D721Med (cell line): ENCODE measurements around the gene SFMBT2.

Experiments
- DNase-seq: peaks from one replicate; pipeline ENCODE4 v3.0.0; 2011; ENCODE audit warnings: low spot score; ENCODE audit not compliant: insufficient read length
- FAIRE-seq: peaks from 2 replicates; lab custom pipeline; 2011; peaks lifted over from hg19 to GRCh38; lab: Jason Lieb, UNC
- TF ChIP-seq, protein P1 (sequence below): IDR thresholded peaks from 2 replicates; pipeline ENCODE4 v1.5.1; 2012; ENCODE audit warnings: mild to moderate bottlenecking, control low read depth; ENCODE audit not compliant: insufficient read depth; ENCODE audit errors: missing control alignments

SFMBT2 gene

DNA sequence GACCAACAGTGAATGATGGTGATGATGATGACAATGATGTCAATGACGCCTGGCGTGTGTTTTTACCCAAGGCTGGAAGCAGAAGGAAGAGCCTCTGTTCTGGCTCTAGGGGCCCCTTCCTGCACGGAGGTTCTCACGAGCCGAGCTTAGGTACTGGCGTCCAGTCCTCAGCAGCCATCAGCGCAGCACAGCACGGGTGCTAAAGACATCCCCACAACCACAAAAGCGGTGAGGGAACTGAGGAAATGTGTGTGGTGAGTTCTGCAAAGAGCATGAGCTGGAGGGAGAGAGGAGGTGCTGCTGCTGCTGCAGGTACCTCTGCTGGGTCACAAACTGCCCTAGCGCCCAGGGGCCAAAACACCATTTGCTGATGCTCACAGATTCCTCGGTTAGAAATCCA, 81.6 kb downstream of the SFMBT2 start:
- FAIRE-seq: no peak
- TF ChIP-seq, protein P1, sequence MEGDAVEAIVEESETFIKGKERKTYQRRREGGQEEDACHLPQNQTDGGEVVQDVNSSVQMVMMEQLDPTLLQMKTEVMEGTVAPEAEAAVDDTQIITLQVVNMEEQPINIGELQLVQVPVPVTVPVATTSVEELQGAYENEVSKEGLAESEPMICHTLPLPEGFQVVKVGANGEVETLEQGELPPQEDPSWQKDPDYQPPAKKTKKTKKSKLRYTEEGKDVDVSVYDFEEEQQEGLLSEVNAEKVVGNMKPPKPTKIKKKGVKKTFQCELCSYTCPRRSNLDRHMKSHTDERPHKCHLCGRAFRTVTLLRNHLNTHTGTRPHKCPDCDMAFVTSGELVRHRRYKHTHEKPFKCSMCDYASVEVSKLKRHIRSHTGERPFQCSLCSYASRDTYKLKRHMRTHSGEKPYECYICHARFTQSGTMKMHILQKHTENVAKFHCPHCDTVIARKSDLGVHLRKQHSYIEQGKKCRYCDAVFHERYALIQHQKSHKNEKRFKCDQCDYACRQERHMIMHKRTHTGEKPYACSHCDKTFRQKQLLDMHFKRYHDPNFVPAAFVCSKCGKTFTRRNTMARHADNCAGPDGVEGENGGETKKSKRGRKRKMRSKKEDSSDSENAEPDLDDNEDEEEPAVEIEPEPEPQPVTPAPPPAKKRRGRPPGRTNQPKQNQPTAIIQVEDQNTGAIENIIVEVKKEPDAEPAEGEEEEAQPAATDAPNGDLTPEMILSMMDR: no peak
- no peak for DNase-seq

DNA sequence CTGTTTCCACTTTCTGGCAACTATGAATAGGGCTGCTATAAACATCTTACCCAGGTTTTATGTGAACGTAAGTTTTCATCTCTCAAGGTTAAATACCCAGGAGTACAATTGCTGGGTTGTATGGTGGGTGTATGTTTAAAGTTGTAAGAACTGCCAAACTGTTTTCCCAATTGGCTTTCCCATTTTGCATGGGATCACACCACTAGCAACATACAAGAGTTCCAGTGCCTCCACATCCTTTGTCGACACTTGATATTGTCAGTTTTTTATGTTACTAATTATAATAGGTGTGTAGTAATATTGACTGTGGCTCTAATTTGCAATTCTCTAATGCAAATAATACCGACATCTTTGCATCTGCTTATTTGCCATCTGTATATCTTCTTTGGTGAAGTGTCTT, 82.9 kb downstream of the SFMBT2 start:
- TF ChIP-seq, protein P1: no peak
- no peak for FAIRE-seq
- no peak for DNase-seq

DNA sequence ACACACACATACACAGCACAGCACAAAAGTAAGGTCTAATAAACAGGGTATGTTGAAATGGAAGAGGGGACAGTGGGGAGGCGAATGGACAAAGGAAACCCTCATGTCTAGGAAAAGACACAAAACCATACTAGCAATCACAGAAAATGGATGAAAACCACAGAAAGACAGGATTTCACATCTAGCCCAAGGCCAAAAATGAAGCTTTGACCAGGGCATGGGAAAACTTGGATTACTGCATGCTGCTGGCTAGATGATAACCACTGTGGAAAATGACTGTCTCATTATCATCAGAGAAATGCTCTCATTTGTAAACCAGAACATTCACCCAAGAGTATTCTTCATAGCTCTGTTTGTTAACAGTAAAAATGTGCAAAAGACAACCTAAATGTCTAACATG, 88.2 kb downstream of the SFMBT2 start:
- no peak for DNase-seq
- TF ChIP-seq, protein P1: no peak
- FAIRE-seq: no peak

DNA sequence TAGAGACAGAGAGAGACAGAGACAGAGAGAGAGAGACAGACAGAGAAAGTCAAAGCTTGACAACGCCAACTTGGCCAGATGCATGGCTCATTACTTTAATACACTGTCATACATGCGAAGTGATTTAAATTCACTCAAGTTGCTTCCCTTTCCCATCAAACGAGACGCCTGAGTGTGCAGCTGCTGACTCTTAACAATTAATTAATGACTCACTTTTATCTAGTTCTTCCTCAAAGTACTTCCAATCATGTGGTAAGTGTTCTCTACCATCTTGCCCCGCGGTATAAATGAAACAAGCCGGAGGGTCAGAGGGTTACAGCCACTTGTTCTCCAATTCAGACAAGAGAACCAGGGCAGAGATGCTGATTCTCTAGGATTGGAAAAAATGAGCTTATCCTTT, 90.8 kb downstream of the SFMBT2 start:
- FAIRE-seq (no peak), DNase-seq (no peak)
- TF ChIP-seq, protein P1: no peak

DNA sequence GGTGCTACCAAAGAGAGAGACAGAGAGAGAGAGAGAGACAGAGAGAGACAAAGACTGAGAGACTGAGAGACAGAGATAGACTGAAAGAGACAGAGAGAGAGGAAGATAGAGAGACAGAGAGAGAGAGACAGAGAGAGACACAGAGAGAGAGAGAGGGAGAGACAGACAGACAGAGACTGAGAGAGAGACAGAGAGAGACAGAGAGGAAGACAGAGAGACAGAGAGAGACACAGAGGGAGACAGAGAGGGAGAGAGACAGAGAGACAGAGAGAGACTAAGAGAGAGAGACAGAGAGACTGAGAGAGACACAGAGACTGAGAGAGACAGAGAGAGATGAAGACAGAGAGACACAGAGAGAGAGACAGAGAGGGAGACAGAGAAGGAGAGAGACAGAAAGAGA, 91.2 kb downstream of the SFMBT2 start:
- FAIRE-seq (no peak), DNase-seq (no peak)
- TF ChIP-seq, protein P1: no peak

DNA sequence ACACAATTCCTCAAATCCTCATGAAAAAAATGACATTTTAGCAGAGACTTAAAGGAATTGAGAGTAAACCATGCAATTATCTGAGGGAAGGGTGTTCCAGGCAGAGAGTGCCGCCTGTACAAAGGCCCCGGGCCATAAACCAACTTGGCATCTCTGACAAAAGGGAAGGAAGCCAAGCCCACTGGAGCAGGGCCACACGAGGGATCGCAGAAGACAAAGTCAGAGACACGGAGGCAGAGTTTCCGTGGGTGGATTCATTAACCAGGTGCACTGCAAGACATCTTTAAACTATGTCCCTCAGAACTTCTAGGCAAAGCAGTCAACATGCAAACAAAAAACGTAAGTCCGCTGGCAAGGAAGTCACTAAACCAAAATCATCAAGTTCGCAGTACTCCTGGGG, 92.0 kb downstream of the SFMBT2 start:
- TF ChIP-seq, protein P1: no peak
- DNase-seq: no peak
- no peak for FAIRE-seq

DNA sequence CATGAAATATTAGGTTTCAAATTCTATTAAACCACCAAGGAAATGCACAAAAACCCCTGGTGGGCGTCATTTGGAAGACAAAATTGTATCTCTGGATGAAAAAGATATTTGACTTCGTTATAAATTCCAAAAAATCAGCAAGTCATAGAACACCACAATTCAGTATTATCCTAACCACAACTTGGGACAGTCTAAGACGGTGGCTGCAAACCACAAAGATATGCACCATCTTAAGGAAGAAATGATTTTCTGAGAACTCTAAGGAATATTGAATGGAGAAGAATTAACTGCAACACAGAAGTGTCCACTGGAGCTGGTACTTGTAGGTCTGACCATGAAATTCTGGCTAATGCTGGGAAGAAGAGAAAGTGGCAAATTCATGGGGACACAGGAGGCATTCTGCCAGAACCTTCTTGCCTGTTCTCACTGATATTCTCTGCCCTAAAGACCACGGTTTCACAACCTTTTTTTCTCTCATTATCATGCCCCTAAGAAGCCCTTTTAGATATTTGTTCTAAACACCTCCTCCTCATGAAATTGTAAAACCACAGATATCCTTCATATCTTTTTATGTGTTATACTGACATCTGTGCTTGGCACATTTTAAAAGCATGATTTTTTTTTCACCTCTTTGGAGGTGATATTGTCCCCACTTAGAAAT, 92.9 kb downstream of the SFMBT2 start:
- no peak for DNase-seq
- no peak for FAIRE-seq
- TF ChIP-seq, protein P1: no peak
